ENCODE measurements around the gene TMEM52. TPM values are rescaled to one million over a fixed set of nuclear protein-coding genes. Genes with fewer than 3 reads are reported as not detected.

Gene TMEM52
- total RNA-seq, 1 experiment from 2014 or later: 9.6 TPM

GRCh38 chr1:1927751-1928150, 8.7 kb upstream of the TMEM52 start:
- Histone ChIP-seq H3K23ac (ENCODE audit: insufficient read length, low read depth, low read length) (no peak overlapping the region), H3K14ac (ENCODE audit: insufficient read depth, low read length) (no peak overlapping the region), H4K8ac (replicated peaks; ENCODE audit: insufficient read length, low read depth, low read length) (no peak overlapping the region), H3K27ac (ENCODE audit: insufficient read length, low read depth, low read length) (no peak overlapping the region), H3K56ac (ENCODE audit: insufficient read length, low read depth, low read length) (no peak overlapping the region), H2BK120ac (ENCODE audit: low read depth, low read length, poor library complexity, severe bottlenecking) (no peak overlapping the region), H4K5ac (ENCODE audit: insufficient read length, low read depth, low read length) (no peak overlapping the region), H3K79me1 (ENCODE audit: insufficient read depth, low read depth, low read length, poor library complexity, severe bottlenecking) (no peaks in the 10 kb centered on the region), H2AFZ (ENCODE audit: low read length) (no peak overlapping the region), H3K18ac (ENCODE audit: insufficient read length, low read depth, low read length) (no peak overlapping the region), H2BK12ac (ENCODE audit: insufficient read length, low read depth, low read length) (no peak overlapping the region), H3K4me2 (ENCODE audit: insufficient read depth, insufficient read length, low read length) (no peak overlapping the region), H3T11ph (ENCODE audit: low read length) (no peak overlapping the region), H3K9ac (ENCODE audit: extremely low read depth, insufficient read length, low read length) (no peak overlapping the region), H3K23me2 (ENCODE audit: insufficient read length, low read depth, low read length, poor library complexity, severe bottlenecking) (no peaks in the 10 kb centered on the region), H4K91ac (ENCODE audit: insufficient read length, low read depth, low read length) (no peak overlapping the region), H4K20me1 (ENCODE audit: control insufficient read depth, insufficient read depth, insufficient read length) (no peaks in the 10 kb centered on the region), H2AK5ac (ENCODE audit: insufficient read length, low read length) (no peak overlapping the region), H2BK15ac (ENCODE audit: low read depth, low read length) (no peak overlapping the region), H3K4ac (ENCODE audit: low read depth, low read length) (no peak overlapping the region), H2BK5ac (ENCODE audit: insufficient read length, low read length) (no peak overlapping the region), H3K4me1 (ENCODE audit: insufficient read depth, low read length) (no peaks in the 10 kb centered on the region), H2BK20ac (ENCODE audit: low read depth, low read length, poor library complexity, severe bottlenecking) (no peak overlapping the region), H3K27me3 (ENCODE audit: insufficient read depth, low read length) (no peaks in the 10 kb centered on the region), H3K79me2 (ENCODE audit: insufficient read depth, low read length) (no peaks in the 10 kb centered on the region), H3K9me3 (ENCODE audit: control insufficient read depth, low read depth, low read length) (no peaks in the 10 kb centered on the region)
- Mint-ChIP-seq H3K36me3 (ENCODE audit: insufficient read depth in 1 of 3, low read depth in 3 of 3) (no peaks in the 10 kb centered on the region), H3K9me3 (peaks cover 5% of the 10 kb centered on the region in 2 experiments; a peak in 2 of 5 replicates), H3K4me1 (peaks cover 0 to 4% of the 10 kb centered on the region in 2 experiments; a peak in 2 of 4 replicates), H3K27ac (no peak overlapping the region), H3K27me3 (ENCODE audit: low read depth) (peaks cover 4% of the 10 kb centered on the region), H3K4me3 (no peak overlapping the region)
- DNase-seq: no peak
- TF ChIP-seq CTCF (conservative IDR thresholded peaks at IDR 0.05): no peak
- WGBS (ENCODE audit: extremely low coverage, insufficient read length, low lambda C conversion rate): no CpG with 5 or more reads among the region's 25 CpGs

All from H9 (cell line).